Breast epithelium (tissue), 4 donors: ENCODE results near the gene PTPN1. TPM values are rescaled to one million over a fixed set of nuclear protein-coding genes. Genes with fewer than 3 reads are reported as not detected.

Experiments
- DNase-seq, 2 donors: peaks; one replicate each; pipeline ENCODE4 v3.0.0-alpha.2; 2019; ENCODE audit warnings: low spot score in 2 of 2
- H3K27ac ChIP-seq, 2 donors: fragments of 200-600 bp; sonication (generic) in 1 of 2; one replicate each; pipeline ENCODE4 v1.5.1; 2016 to 2019; ENCODE audit warnings: mild to moderate bottlenecking in 1 of 2
- H3K27me3 ChIP-seq, 2 donors: fragments of 200-600 bp; sonication (generic) in 1 of 2; one replicate each; pipeline versions ENCODE4 v1.5.1 to v1.6.0; 2017 to 2019; ENCODE audit warnings: control low read depth in 1 of 2, mild to moderate bottlenecking in 1 of 2
- H3K36me3 ChIP-seq: fragments of 200-600 bp; one replicate; pipeline ENCODE4 v1.5.1; 2019
- H3K4me1 ChIP-seq, 2 donors: fragments of 200-600 bp; sonication (generic); one replicate each; pipeline ENCODE4 v1.5.1; 2016 to 2019; ENCODE audit warnings: control low read depth in 1 of 2
- H3K4me3 ChIP-seq, 3 donors: fragments of 200-600 bp; sonication (generic); 1 replicate in 2 of 3; 2 replicates in 1 of 3; pipeline ENCODE4 v1.5.1; 2016 to 2019; ENCODE audit warnings: mild to moderate bottlenecking in 3 of 3, moderate library complexity in 2 of 3
- H3K9me3 ChIP-seq, 2 donors: fragments of 200-600 bp; sonication (generic) in 1 of 2; one replicate each; pipeline ENCODE4 v1.5.1; 2016 to 2019; ENCODE audit warnings: control low read depth in 1 of 2
- CTCF ChIP-seq, 3 donors: fragments of 450-650 bp; IDR thresholded peaks; one replicate each; pipeline ENCODE4 v1.5.1; 2016 to 2017; ENCODE audit warnings: antibody characterized with exemption in 3 of 3, mild to moderate bottlenecking in 3 of 3, moderate library complexity in 3 of 3
- POLR2A ChIP-seq: fragments of 450-650 bp; IDR thresholded peaks from one replicate; pipeline ENCODE4 v1.6.1; 2016; ENCODE audit warnings: antibody characterized with exemption, mild to moderate bottlenecking, moderate library complexity
- POLR2AphosphoS5 ChIP-seq, 3 donors: sonication (generic); formaldehyde crosslinking; IDR thresholded peaks; one replicate each; pipeline ENCODE4 v1.6.1; 2017; ENCODE audit warnings: antibody characterized with exemption in 3 of 3
- intact Hi-C: fragments of 100-400 bp; cut with DNase I; formaldehyde crosslinking; loops from one replicate; pipeline ENCODE4 v1.15.1; 2023; ENCODE audit warnings: low total_unique reads
- total RNA-seq, 3 donors: library from RNA; depleted of rRNA; stranded (reverse); fragments of >200 nt; gene quantifications; one replicate each; pipeline ENCODE4 v1.1.0, GENCODE V29; 2016

Gene PTPN1
- total RNA-seq, 3 donors from 2014 or later, result 23.8 to 29.2 (median 28.5) TPM

- Histone ChIP-seq H3K4me1 (no peaks in the 10 kb centered on the region), H3K4me3 (no peak overlapping the region), H3K9me3 (no peaks in the 10 kb centered on the region), H3K27ac (no peak overlapping the region), H3K36me3 (no peaks in the 10 kb centered on the region), H3K27me3 (no peaks in the 10 kb centered on the region)
- DNase-seq, result no peak
- intact Hi-C loops, result no loop called here
- TF ChIP-seq POLR2AphosphoS5 (IDR thresholded peaks at IDR 0.05) (no peak), CTCF (IDR thresholded peaks at IDR 0.05) (no peak)
Observed at GRCh38 chr20:50627747-50628146, 117.6 kb downstream of the PTPN1 start.

- no peaks in the 10 kb centered on the region for H3K9me3 ChIP-seq
- TF ChIP-seq POLR2AphosphoS5 (IDR thresholded peaks at IDR 0.05) (no peak), CTCF (IDR thresholded peaks at IDR 0.05) (no peak), POLR2A (no peak)
- no peak for DNase-seq
- no peaks in the 10 kb centered on the region for H3K27me3 ChIP-seq
- H3K4me3 ChIP-seq, result no peak overlapping the region
- intact Hi-C loops, result no loop called here
- H3K4me1 ChIP-seq, result no peaks in the 10 kb centered on the region
- no peak overlapping the region for H3K27ac ChIP-seq
- H3K36me3 ChIP-seq, result no peaks in the 10 kb centered on the region
Observed at GRCh38 chr20:50628332-50628731, 118.1 kb downstream of the PTPN1 start.

- H3K27ac ChIP-seq, result peak overlapping the region in 1 of 2 donors; percentile 25
- intact Hi-C loops, result no loop called here
Observed at GRCh38 chr20:50628853-50629669, 118.9 kb downstream of the PTPN1 start.

GRCh38 chr20:50629670-50630045, 119.5 kb downstream of the PTPN1 start:
- no peak for TF ChIP-seq CTCF (IDR thresholded peaks at IDR 0.05)
- no peak for TF ChIP-seq POLR2A
- no peak for TF ChIP-seq POLR2AphosphoS5 (IDR thresholded peaks at IDR 0.05)
- intact Hi-C loops, result no loop called here
- Histone ChIP-seq H3K4me3 (no peak overlapping the region), H3K4me1 (no peaks in the 10 kb centered on the region), H3K9me3 (no peaks in the 10 kb centered on the region), H3K36me3 (no peaks in the 10 kb centered on the region), H3K27me3 (no peaks in the 10 kb centered on the region), H3K27ac (peak overlapping the region in 1 of 2 donors; percentile 25)
- no peak for DNase-seq

More at GRCh38 chr20:50628853-50629669, 118.9 kb downstream of the PTPN1 start:
- Histone ChIP-seq H3K36me3 (no peaks in the 10 kb centered on the region), H3K4me1 (no peaks in the 10 kb centered on the region), H3K27me3 (no peaks in the 10 kb centered on the region), H3K9me3 (no peaks in the 10 kb centered on the region), H3K4me3 (no peak overlapping the region)
- no peak for DNase-seq
- TF ChIP-seq POLR2AphosphoS5 (IDR thresholded peaks at IDR 0.05), result no peak
- no peak for TF ChIP-seq CTCF (IDR thresholded peaks at IDR 0.05)
- no peak for TF ChIP-seq POLR2A

GRCh38 chr20:50630578-50631263, 120.5 kb downstream of the PTPN1 start:
- H3K36me3 ChIP-seq, result no peaks in the 10 kb centered on the region
- DNase-seq, result no peak
- no peaks in the 10 kb centered on the region for H3K27me3 ChIP-seq
- no peak overlapping the region for H3K4me3 ChIP-seq
- intact Hi-C loops, result no loop called here
- H3K27ac ChIP-seq, result no peak overlapping the region
- TF ChIP-seq POLR2A (no peak), CTCF (IDR thresholded peaks at IDR 0.05) (no peak), POLR2AphosphoS5 (IDR thresholded peaks at IDR 0.05) (no peak)
- H3K4me1 ChIP-seq, result no peaks in the 10 kb centered on the region
- no peaks in the 10 kb centered on the region for H3K9me3 ChIP-seq
